NCI-H1105 treated with DMSO at 0.1 percent for 48 hours (cell line): ENCODE results near the gene EDA2R.

Source experiments
- DNase-seq: peaks from one replicate; lab custom pipeline; 2025; lab: John Stamatoyannopoulos, UW

EDA2R gene, protein sequence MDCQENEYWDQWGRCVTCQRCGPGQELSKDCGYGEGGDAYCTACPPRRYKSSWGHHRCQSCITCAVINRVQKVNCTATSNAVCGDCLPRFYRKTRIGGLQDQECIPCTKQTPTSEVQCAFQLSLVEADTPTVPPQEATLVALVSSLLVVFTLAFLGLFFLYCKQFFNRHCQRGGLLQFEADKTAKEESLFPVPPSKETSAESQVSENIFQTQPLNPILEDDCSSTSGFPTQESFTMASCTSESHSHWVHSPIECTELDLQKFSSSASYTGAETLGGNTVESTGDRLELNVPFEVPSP

DNA sequence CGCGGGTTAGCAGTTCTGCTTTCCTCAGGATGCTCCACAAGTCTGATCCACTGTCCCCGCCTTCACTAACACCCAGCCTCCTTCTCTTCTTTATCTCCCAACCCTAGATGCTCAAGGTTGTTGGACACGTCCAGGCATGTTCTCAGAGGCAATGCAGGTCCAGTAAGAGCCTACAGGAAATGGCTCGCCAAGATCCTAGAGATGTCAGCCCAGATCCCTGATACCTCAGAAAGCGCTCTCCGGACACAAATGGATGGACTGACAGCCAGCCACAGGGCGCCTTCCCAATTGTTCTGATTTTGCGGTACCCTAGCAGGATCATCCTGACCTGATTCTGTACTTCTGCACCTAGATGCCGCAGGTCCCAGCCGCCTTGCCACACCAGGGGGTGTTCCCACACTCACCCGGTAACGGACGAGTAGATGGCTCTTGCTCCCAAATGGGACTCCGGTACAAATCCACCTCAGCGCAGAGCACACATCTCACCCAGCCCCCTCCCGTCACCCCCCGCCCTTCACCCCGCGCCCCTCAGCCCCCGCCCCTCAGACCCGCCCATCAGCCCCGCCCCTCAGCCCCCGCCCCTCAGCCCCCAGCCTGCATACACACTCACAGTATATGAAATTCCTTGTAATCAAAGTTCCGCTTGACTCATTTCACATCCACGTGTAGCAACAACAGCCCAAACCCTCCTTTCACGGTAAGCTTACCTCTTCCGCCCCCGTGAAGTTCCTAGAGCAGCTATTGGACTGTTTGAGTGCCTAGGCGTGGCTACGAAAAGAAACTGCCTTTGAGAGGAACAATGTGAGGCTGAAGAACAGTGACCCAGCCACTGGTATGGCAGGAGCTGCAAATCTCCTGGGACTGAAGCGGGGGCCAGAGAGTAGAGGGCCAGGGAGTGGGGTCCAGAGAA lies at the start of gene EDA2R:
Gene EDA2R, minus strand, starts transcription at position 488 of the 910 bp plus-strand sequence. CDS start 23,058 bp downstream, outside the sequence.
- DNase-seq, result no peak

- DNase-seq, result no peak
These were observed 45.3 kb upstream of the EDA2R start for GRCh38 chrX:66684196-66684595.

GRCh38 chrX:66680451-66680850 lies 41.6 kb upstream of the EDA2R start:
- no peak for DNase-seq

GRCh38 chrX:66677430-66677829 lies 38.6 kb upstream of the EDA2R start:
- no peak for DNase-seq

GRCh38 chrX:66676990-66677389 lies 38.1 kb upstream of the EDA2R start:
- no peak for DNase-seq

- no peak for DNase-seq
These were observed 37.5 kb upstream of the EDA2R start for GRCh38 chrX:66676413-66676812.

- no peak for DNase-seq
These were observed 36.7 kb upstream of the EDA2R start for GRCh38 chrX:66675541-66675940.

DNA sequence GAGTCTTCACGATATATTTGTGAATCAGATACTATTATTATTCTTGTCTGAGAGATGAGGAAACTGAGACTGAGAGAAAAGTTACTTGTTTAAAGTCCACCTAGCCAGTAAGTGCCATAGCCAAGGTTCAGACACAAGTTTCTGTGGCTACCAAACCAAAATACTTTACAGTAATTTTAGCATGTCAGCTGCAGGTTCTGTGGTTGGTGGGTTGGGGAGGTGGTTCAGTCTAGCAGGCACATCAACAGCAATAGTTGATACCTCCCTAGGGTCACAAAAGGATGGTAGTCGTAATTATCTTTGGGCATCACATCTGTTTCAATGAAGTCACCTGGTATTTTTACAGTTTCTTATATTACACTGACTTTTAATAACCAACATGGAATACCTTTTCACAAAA lies 35.6 kb upstream of the EDA2R start:
- no peak for DNase-seq

GRCh38 chrX:66672106-66672505 lies 33.2 kb upstream of the EDA2R start:
- DNase-seq, result no peak

GRCh38 chrX:66654411-66654810 lies 15.5 kb upstream of the EDA2R start:
- DNase-seq, result no peak

DNA sequence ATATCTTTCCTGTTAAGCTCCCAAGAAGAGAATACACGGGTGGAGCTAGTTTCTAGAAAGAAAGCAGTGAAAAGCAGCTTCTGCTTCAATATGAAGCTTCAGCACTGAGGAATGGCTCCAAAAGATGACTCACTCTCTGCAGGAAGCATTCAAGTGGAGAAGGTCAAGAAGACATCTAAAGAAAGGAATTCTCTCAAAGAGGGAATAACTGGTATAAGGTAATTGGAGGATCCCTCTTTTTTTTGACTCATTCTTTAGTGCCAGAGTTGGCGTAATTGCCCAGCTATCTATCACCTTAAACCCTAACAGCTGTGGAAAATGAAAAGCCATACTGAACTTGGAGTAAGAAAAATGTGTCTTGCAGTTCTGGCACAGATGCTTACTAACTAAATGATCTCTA lies 3.5 kb downstream of the EDA2R start:
- no peak for DNase-seq

DNA sequence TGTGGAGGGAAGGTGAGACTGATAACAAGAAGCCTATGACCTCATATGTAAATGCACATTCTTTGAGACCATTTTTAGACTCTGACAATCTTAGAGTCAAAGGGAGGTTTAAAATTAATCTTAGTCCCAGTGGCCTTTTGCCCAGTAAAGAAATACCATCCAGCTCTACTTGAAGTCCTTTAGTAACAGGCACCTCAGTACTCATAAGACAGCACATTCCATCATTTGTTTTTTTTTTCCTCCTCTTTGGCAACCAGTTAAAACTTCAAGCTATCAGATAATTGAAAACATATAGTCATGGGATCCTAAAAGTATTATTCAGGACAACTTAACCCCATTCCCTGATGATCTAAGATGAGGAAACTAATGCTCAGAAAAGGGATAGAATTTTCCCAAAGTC lies 4.6 kb downstream of the EDA2R start:
- DNase-seq, result no peak

- DNase-seq, result no peak
These were observed 5.3 kb downstream of the EDA2R start for GRCh38 chrX:66633541-66633940.

GRCh38 chrX:66632981-66633380 lies 5.9 kb downstream of the EDA2R start:
- no peak for DNase-seq

- DNase-seq, result no peak
These were observed 6.4 kb downstream of the EDA2R start for GRCh38 chrX:66632473-66632872.

GRCh38 chrX:66625525-66625924 lies 13.4 kb downstream of the EDA2R start:
- no peak for DNase-seq

DNA sequence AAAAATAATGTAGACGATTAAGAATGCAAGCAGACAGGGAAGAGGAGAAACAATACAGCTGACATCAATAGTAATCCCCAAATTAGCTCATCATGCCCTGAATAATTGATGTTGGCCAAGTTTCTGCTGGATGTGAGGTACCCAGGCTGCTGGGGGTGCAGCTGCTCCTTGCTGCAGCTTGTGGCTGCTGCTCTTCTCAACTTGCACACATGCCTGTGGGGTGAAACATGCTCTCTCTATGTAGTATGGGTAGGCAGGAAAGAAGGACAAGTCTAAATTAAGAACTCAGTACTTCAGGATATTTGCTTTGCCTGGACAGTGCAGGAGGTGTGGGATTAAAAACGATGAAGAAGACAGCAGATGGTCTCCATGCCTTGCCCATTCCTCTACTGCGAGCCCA lies 16.7 kb downstream of the EDA2R start:
- no peak for DNase-seq

DNA sequence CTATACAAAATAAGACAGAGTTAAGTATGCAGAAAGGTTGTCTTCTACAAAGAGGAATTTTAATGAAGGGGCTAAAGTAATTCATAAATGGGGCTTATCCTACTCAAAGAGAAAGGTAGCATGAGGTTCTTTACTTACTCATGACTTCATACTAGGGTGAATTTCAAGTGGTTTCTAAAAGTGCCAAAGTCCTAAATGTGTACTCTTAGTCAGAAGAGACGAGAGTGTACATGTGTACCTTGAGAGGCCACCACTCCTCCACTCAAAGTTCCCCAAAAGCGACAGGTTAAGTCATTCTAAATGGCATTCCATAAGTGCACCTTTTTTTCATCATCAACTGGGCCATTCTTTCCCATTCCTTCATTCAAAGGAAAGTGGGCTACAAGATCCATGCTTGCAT lies 21.9 kb downstream of the EDA2R start:
- DNase-seq, result no peak

GRCh38 chrX:66602381-66602938 lies 36.4 kb downstream of the EDA2R start:
- no peak for DNase-seq

DNA sequence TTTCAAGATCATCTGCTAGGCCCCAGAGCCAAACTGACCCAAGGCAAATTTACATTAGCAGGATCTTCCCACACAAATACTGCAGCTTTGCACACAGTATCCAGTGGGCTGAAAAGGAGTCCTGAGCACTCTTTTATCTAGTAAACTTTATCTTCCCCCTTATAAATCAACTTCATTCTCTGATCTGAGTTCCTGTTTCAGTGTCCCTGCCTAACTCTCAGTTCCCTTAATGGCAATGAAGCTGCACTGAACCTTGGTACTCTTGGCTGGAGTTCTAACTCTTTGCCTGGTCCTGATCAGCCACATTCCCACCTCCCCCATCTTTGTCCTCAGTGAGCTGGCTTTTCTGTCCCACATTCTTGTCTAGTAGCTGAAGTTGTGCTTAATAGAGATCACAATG lies 37.4 kb downstream of the EDA2R start:
- DNase-seq, result no peak

GRCh38 chrX:66579219-66579618 lies 59.7 kb downstream of the EDA2R start:
- DNase-seq, result no peak

DNA sequence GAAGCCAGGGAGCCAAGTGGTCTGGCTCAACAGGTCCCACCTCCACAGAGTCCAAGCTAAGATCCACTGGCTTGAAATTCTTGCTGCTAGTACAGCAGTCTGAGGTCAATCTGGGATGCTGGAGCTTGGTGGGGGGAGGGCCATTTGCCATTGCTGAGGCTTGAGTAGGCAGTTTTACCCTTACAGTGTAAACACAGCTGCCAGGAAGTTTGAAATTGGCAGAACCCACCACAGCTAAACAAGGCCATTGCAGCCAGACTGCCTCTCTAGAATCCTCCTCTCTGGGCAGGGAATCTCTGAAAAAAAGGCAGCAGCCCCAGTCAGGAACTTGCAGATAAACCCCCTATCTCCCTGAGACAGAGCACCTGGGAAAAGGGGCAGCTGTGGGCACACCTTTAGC lies 84.9 kb downstream of the EDA2R start:
- DNase-seq, result no peak

GRCh38 chrX:66547847-66548369 lies 91.0 kb downstream of the EDA2R start:
- no peak for DNase-seq
